EH (cell line): ENCODE results near the gene RREB1.

ENCODE experiments used
- DNase-seq: peaks from one replicate; pipeline ENCODE4 v3.0.0-alpha.2; 2015; ENCODE audit warnings: low read depth

Gene RREB1

DNA sequence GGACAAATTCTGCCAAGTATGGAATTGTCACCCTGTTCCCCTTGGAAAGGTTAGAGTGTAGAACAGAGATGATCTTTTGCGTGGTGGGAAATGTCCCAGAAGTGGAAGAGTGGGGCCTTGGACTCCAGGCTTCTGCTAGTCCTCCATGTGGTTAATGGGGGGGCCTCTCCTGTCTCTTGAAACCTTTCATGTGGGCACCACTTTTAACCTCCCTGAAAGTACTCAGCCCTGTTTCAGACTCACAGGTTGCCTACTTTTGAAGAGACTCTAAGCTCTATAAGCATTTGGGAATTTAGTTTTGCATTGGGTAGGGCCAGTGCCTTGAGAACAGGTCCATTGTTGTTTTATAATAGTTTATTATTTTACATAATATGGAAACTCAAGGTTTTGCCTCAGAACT lies 17.5 kb downstream of the RREB1 start:
- DNase-seq = no peak

- no peak for DNase-seq
These were observed 19.0 kb downstream of the RREB1 start for GRCh38 chr6:7126754-7127153.

GRCh38 chr6:7127680-7128079 lies 19.9 kb downstream of the RREB1 start:
- DNase-seq = no peak

DNA sequence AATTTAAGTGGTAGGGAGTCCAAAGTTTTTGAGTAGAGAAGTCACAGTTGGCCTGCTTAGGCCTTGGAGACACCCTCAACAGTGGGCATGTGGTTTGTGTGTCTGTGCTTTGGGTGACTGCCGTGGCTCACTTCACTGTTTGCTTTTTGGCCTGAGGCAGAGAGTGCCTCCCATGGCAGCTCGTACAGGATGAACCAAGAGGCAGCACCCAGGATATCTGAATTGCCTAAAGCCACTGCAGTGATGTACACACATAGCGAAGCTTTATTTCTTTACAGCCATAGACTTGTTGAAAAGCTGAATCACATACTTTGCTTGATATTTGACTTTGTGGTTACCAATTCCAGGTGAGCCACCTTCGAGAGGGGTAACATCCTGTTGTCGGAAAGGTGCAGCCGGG lies 21.6 kb downstream of the RREB1 start:
- DNase-seq = no peak

DNA sequence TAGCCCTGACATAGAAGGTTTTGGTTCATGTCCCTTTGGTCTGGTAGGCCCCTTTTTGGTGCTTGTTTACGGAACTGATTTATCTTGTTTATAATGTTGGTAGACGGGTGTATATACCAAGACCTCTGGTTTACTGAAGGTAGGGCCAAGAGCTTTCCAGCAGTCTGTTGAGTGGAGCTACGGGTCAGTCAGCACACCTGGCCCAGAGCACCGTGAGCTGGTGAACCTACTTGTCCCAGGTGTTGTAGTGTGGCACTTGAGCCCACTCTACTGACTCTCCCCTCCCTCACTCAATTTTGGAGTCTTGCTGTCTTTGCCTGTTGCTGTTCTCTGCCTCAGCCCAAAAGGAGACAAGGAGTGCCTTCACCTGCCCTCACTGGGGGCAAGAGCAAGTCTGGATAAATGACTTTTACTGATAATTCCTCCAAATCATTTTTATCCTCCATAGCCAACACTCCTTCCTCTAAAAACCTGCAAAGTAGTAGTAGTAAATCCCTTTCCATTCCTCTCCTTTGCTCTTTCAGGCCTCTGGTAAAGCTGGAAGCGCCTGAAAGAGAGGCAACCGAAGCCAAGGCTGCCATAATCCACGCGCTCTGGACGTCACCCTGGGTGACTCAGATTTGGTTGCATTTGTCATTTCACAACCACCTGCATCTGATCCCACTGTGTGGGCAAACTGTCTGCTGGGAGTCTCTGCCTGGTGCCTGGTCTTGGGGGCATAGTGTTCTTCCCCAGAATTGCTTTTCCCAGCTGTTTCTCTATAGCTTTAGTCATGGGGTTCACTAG lies 22.2 kb downstream of the RREB1 start:
- DNase-seq = peak; percentile 39

DNA sequence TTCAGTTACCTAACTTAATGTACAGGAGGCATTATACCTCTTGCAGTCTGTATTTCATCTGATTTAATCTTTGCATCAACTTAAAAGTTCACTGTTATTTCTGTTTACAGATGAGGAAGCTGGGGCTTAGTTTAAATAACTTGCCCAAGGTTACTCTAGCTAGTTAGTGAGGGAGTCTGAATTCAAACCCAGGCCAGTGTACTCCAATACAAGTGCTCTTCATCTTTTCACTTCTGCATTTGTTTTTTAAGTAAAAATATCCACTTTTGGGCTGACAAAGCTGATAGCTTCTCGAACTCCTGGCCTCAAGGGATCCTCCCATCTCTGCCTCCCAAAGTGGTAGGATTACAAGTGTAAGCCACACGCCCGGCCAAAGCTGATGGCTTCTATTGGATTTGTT lies 23.6 kb downstream of the RREB1 start:
- no peak for DNase-seq

GRCh38 chr6:7132398-7133035 lies 24.8 kb downstream of the RREB1 start:
- no peak for DNase-seq

- DNase-seq = no peak
These were observed 27.4 kb downstream of the RREB1 start for GRCh38 chr6:7134999-7135745.

DNA sequence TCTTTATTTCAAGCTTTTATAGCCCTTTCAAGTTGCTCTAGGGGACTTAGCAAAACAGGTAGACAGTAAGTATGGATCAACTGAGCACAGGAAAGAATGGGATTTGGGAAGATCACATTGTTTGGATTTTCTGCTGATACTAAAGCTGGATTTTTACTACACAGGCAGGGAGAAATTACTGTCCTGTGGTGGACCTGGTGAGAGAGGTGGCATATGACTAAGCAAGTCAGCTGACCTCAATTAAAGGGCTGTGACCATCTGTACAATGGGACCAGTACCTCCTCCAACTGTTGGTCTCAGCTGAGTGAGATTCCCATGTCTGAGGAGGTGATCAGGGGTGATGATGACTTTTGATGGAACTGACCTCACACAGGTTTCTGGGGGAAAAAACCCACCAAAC lies 28.0 kb downstream of the RREB1 start:
- no peak for DNase-seq

DNA sequence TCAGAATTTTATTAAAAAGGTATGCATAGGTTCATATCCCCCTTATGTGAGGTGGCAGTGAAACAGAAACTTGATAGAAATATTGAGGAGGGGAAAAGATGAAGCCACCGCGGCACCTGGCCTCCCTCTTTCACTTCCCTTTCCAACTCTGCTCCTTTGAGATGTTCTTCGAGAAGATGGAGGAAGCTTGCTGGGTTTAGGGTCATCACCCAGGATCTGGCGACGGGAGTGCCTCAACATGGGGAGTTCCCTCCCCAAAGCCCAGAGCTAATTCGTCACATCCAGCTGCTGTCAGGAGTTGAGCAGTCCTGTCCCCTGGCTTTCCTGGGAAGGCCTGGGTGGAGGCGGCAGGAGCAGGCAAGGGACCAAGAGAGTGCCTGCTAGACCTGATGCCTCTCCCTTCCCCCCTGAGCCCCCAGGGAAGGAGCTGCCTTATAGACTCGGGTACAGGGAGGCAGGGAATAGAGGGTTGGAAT lies 29.1 kb downstream of the RREB1 start:
- DNase-seq = no peak

- DNase-seq = peak; percentile 83
These were observed 29.7 kb downstream of the RREB1 start for GRCh38 chr6:7137335-7138045.

GRCh38 chr6:7138046-7138531 lies 30.3 kb downstream of the RREB1 start:
- DNase-seq = no peak

DNA sequence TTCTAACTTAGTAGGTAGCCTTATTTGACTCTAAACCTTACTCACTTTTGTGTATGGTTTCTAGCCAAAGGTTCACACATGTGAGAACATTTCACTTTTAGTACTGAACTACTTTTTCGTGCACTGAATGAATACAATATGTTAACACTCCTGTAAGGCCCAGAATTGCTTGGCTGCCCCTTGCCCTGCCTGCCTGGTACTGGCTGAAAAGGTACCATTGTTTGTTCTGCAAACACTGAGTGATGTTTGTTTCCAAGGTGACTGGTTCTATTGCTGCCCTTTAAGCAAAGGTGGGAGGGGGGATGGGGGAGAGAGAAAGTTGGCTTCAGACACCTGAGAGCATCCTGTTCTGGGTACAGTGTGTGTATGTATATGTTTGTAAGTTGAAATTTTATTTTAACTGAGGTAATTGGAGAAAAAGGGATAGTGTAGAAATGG lies 31.2 kb downstream of the RREB1 start:
- no peak for DNase-seq

- no peak for DNase-seq
These were observed 32.2 kb downstream of the RREB1 start for GRCh38 chr6:7139835-7140470.

DNA sequence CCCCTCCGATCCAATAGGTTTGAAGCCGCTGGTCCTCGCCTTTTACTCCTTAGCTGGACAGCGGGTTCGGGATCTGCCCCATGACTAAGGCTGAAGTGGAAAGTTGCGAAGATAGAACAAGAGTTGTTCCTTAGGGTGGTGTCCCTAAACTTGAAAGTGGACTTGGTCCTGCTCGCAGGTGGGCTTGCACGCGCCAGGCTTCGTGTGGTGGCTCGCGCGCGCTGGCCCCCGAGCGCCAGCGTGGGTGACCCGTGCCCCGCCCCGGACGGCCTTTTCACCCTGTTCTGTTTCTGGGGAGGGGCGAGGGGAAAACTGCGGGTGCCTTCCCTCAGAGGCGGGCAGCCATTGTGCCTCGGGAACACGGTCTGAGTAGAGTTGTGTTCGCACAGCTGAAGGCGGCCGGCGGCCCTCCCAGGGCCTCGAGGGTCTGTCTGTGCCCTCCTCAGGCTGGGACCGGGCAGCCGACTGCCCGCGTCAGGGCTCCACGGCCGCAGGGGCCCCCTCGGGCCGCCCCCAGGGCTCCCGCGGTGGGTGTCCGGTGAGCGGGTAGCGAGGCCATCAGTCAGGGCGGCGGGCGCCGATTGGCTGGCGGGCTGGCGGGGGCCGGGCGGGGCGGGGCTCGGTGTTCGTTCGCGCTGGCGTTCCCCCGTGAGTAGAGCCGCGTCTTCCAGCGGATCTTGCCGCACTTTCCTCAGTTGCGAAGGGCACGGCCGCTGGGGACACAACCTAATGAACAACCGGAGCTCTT lies 33.0 kb downstream of the RREB1 start:
- peak; percentile 84 for DNase-seq

DNA sequence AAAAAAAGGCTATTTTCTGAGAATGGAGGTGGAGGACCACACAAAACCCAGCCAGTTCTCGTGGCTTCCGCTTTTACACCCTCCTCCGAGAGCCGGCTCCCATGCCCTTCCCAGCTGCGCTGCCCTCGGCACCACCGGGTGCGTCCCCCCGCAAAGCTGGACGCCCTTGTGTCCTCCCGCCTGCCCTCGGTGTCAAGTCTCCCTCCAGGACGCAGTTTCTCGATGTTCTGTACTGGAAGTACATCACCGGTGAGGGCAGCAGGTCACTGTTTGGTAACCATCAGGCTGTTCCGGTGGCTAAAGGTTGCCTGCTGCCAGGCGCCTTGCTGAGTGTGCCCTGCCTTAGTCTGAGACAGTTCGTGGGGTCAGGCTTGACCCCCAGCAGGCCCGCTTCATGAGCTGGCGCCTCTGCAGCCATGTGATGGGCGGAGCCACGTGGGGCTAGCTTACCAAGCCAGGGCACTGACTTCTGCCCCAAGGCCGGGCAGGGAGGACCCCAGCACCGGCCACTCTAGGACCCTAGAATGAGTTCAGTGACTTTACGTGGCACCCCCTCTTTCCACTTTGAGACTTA lies 34.6 kb downstream of the RREB1 start:
- no peak for DNase-seq

- DNase-seq = no peak
These were observed 35.2 kb downstream of the RREB1 start for GRCh38 chr6:7142918-7143475.

GRCh38 chr6:7143476-7143974 lies 35.8 kb downstream of the RREB1 start:
- no peak for DNase-seq

DNA sequence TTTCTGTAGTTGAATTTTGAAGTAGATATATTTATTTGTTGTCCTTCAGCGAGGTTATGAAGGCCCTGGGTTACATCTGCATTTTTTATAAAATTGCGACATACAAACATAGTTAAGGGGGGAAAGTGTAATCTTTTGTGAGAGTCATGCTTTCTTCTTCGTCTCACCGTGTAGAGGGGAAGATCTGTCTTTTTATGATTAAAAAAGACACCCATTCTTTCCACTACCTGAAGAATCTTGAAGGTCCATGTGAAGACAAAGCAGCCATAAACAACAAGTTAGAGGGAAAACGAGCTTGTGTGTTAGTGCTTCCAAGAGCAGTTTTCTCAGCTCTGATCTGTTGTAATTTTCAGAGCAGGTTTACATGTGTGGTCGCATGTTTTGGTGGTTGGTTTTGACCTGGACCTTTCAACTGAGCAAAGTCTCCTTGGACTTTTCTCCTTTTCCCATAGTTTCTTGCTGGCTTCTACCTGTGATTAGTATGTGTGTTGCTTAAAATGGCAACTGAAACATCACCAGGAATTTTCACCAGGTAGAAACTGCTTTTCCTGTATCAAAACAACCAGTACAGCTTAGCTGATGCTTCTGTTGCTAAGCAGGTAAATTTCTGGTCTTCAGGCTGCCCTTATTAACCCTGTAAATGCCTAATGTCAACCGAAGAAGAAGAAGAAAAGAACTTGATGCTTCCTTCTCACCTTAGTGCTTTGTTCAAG lies 37.3 kb downstream of the RREB1 start:
- no peak for DNase-seq

DNA sequence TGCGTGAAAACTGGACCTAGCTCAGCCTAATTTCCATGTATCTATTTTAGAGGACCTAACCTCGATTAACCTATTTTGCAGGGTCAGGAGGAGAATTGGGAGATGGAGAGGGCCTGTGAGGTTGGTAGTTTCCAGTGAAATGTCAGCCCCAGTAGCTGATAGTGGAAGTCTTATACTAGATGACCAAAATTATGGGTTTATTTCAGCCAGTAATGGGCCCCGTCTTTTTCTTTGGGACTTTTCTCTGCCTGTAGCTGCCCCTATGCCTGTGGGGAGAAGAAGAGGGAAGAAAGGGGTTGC lies 37.8 kb downstream of the RREB1 start:
- no peak for DNase-seq
